MCF 10A (cell line): ENCODE data around the gene EPB41L3. TPM values are rescaled to one million over a fixed set of nuclear protein-coding genes. Genes with fewer than 3 reads are reported as not detected.

Experiments
- BruUV-seq: library from RNA; stranded (reverse); fragments of 400-500 nt; replicated peaks from 2 replicates; lab custom pipeline; 2021; lab: Mats Ljungman, UMichigan
- CTCF ChIA-PET: fragments of 300-600 bp; sonication (Branson Sonifier 250); formaldehyde crosslinking; extraction: SDS; loops from one replicate; lab custom pipeline; 2021; ENCODE audit warnings: antibody characterized with exemption, inconsistent platforms; lab: Yijun Ruan, JAX
- POLR2A ChIA-PET: fragments of 300-600, 350-650 bp; sonication (Branson Sonifier 250); formaldehyde crosslinking; extraction: SDS; loops from one replicate; lab custom pipeline; 2020; ENCODE audit warnings: antibody characterized with exemption, inconsistent platforms; lab: Yijun Ruan, JAX
- DNase-seq: peaks from one replicate; pipeline ENCODE4 v3.0.0-alpha.2; 2018; ENCODE audit not compliant: unreplicated experiment
- H3K27ac Mint-ChIP-seq: one replicate; pipeline ENCODE4 v1.8.0; 2022; ENCODE audit warnings: mild to moderate bottlenecking, low read depth, mixed read lengths; ENCODE audit not compliant: unreplicated experiment
- H3K27me3 Mint-ChIP-seq: one replicate; pipeline ENCODE4 v1.8.0; 2022; ENCODE audit warnings: mixed read lengths; ENCODE audit not compliant: insufficient read depth, unreplicated experiment
- H3K36me3 Mint-ChIP-seq: one replicate; pipeline ENCODE4 v1.8.0; 2022; ENCODE audit warnings: mild to moderate bottlenecking, moderate library complexity, mixed read lengths; ENCODE audit not compliant: insufficient read depth, unreplicated experiment
- H3K4me1 Mint-ChIP-seq: one replicate; pipeline ENCODE4 v1.8.0; 2022; ENCODE audit warnings: mixed read lengths; ENCODE audit not compliant: insufficient read depth, unreplicated experiment
- H3K4me3 Mint-ChIP-seq: one replicate; pipeline ENCODE4 v1.8.0; 2022; ENCODE audit warnings: mild to moderate bottlenecking, moderate library complexity, mixed read lengths; ENCODE audit not compliant: unreplicated experiment
- H3K9me3 Mint-ChIP-seq: one replicate; pipeline ENCODE4 v1.8.0; 2022; ENCODE audit warnings: mixed read lengths; ENCODE audit not compliant: unreplicated experiment
- intact Hi-C: fragments of 100-400 bp; cut with micrococcal nuclease; formaldehyde crosslinking; loops from 2 replicates; pipeline ENCODE4 v1.14.1; 2022
- total RNA-seq: library from RNA; stranded (reverse); gene quantifications from 2 replicates; pipeline ENCODE4 v1.2.3, GENCODE V29; 2022
- TF ChIP-seq, protein P1 (sequence below): fragments of 200-600 bp; IDR thresholded peaks from one replicate; pipeline ENCODE4 v1.8.0; 2022; ENCODE audit warnings: antibody characterized with exemption, mild to moderate bottlenecking; ENCODE audit not compliant: unreplicated experiment

EPB41L3 gene
- total RNA-seq, 1 experiment from 2014 or later: not detected

DNA sequence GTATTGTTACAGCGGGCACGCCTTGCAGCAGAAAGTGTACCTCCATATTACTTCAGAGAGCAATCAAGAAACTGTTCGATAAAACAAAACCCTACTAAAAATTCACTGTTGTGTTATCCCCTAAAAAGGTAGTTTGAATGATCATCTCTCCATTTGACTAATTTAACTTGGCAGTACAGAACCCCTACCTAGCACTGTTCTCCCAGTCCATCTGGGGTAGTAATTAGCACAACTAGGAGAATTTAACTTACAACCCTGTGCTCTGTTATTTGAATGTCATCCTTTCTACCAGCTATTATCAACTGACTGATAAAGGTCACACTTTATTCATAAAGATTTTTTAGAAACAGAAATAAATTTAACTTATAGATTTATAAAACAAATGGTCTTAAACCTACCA lies 121.2 kb downstream of the EPB41L3 start:
- DNase-seq: no peak
- ChIA-PET CTCF (interaction anchor here (0.6 kb wide), 1 partner anchor 345 kb away, joined by 3 read pairs; no protein-coding TSS in a partner anchor), POLR2A (no interaction called here)
- H3K9me3 Mint-ChIP-seq: no peaks in the 10 kb centered on the region
- no peaks in the 10 kb centered on the region for H3K4me1 Mint-ChIP-seq
- H3K36me3 Mint-ChIP-seq: no peaks in the 10 kb centered on the region
- no peak overlapping the region for H3K4me3 Mint-ChIP-seq
- intact Hi-C loops: loop anchor here (10.0 kb wide), 1 partner anchor 122 kb away; the partner anchor contains the start of gene EPB41L3
- TF ChIP-seq, protein P1, sequence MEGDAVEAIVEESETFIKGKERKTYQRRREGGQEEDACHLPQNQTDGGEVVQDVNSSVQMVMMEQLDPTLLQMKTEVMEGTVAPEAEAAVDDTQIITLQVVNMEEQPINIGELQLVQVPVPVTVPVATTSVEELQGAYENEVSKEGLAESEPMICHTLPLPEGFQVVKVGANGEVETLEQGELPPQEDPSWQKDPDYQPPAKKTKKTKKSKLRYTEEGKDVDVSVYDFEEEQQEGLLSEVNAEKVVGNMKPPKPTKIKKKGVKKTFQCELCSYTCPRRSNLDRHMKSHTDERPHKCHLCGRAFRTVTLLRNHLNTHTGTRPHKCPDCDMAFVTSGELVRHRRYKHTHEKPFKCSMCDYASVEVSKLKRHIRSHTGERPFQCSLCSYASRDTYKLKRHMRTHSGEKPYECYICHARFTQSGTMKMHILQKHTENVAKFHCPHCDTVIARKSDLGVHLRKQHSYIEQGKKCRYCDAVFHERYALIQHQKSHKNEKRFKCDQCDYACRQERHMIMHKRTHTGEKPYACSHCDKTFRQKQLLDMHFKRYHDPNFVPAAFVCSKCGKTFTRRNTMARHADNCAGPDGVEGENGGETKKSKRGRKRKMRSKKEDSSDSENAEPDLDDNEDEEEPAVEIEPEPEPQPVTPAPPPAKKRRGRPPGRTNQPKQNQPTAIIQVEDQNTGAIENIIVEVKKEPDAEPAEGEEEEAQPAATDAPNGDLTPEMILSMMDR: no peak
- peaks cover 77% of the 10 kb centered on the region for H3K27me3 Mint-ChIP-seq
- BruUV-seq: no TSS peak
- no peak overlapping the region for H3K27ac Mint-ChIP-seq

GRCh38 chr18:5421981-5422380 lies 121.8 kb downstream of the EPB41L3 start:
- ChIA-PET CTCF (interaction anchor here (0.6 to 1.3 kb wide), 3 partner anchors 8 to 345 kb away, joined by 3 to 4 read pairs (median 3); no protein-coding TSS in a partner anchor), POLR2A (no interaction called here)
- intact Hi-C loops: loop anchor here (10.0 kb wide), 1 partner anchor 123 kb away; the partner anchor contains the start of gene EPB41L3

GRCh38 chr18:5420906-5421305 lies 122.9 kb downstream of the EPB41L3 start:
- Mint-ChIP-seq H3K36me3 (no peaks in the 10 kb centered on the region), H3K4me1 (no peaks in the 10 kb centered on the region), H3K27ac (no peak overlapping the region), H3K4me3 (no peak overlapping the region), H3K9me3 (no peaks in the 10 kb centered on the region), H3K27me3 (peaks cover 71% of the 10 kb centered on the region)
- TF ChIP-seq, protein P1: no peak
- CTCF ChIA-PET: interaction anchor here (0.6 to 1.3 kb wide), 2 partner anchors 12 to 308 kb away, joined by 4 read pairs; no protein-coding TSS in a partner anchor
- BruUV-seq: no TSS peak
- intact Hi-C loops: loop anchor here (10.0 kb wide), 1 partner anchor 124 kb away; the partner anchor contains the start of gene EPB41L3
- no peak for DNase-seq
- POLR2A ChIA-PET: interaction anchor here (1.3 kb wide), 1 partner anchor 183 kb away, joined by 3 read pairs; no protein-coding TSS in a partner anchor

More at GRCh38 chr18:5421981-5422380, 121.8 kb downstream of the EPB41L3 start:
- DNase-seq: no peak
- Mint-ChIP-seq H3K27ac (no peak overlapping the region), H3K36me3 (no peaks in the 10 kb centered on the region), H3K9me3 (no peaks in the 10 kb centered on the region), H3K4me1 (no peaks in the 10 kb centered on the region), H3K4me3 (no peak overlapping the region), H3K27me3 (peaks cover 76% of the 10 kb centered on the region)
- TF ChIP-seq, protein P1: no peak
- BruUV-seq: no TSS peak

DNA sequence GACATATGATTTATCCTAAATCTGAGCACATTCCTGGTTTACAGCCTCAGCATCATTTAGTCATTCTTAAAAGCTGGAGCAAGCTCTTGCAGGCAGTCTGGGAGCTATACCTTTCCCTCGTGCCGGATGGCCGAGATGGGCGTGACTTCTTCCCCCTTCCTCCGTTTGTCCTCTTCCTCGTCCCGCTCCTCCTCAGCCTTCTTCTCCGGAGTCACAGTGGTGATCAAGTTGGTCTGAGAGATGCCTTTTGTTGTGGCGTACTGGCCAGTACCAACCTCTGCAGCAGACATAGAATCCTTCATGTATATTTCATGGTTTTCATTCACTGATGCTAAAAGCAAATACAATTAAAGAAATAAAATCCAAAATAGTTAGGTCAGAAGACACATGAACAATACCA lies 124.2 kb downstream of the EPB41L3 start:
- ChIA-PET POLR2A (no interaction called here), CTCF (no interaction called here)
- TF ChIP-seq, protein P1: no peak
- Mint-ChIP-seq H3K9me3 (no peaks in the 10 kb centered on the region), H3K36me3 (no peaks in the 10 kb centered on the region), H3K27ac (no peak overlapping the region), H3K4me3 (no peak overlapping the region), H3K4me1 (no peaks in the 10 kb centered on the region), H3K27me3 (peaks cover 67% of the 10 kb centered on the region)
- intact Hi-C loops: no loop called here
- BruUV-seq: no TSS peak
- no peak for DNase-seq
